ENCODE measurements around the gene ZSWIM8. TPM values are rescaled to one million over a fixed set of nuclear protein-coding genes. Genes with fewer than 3 reads are reported as not detected.

The ZSWIM8 gene
- total and polyA plus RNA-seq, 2 of the 8 experiments (the other 6 are each of a cell fraction or from before 2014, with no cell fraction given) = 44.7 to 99.7 TPM

GRCh38 chr10:73848821-73849489, 63.5 kb downstream of the ZSWIM8 start (continued):
- no peak for TF ChIP-seq ATF3 (IDR thresholded peaks at IDR 0.05; ENCODE audit: insufficient read depth, low read depth, low read length)
- no peak for TF ChIP-seq CEBPB (IDR thresholded peaks at IDR 0.05; ENCODE audit: low read depth, low read length)
- TF ChIP-seq JUND (IDR thresholded peaks at IDR 0.05; ENCODE audit: low read length) = peak; percentile 35; the same call in 1 of the 2 replicates
- no peak for TF ChIP-seq RNF2 (IDR thresholded peaks at IDR 0.05; ENCODE audit: borderline replicate concordance, low read depth, low read length, missing control alignments, poor library complexity, severe bottlenecking)
- TF ChIP-seq CHD7 (IDR thresholded peaks at IDR 0.05; ENCODE audit: insufficient replicate concordance, low read length) = no peak
- TF ChIP-seq SP2 (IDR thresholded peaks at IDR 0.05; ENCODE audit: low read length) = no peak
- no peak for TF ChIP-seq TEAD4 (IDR thresholded peaks at IDR 0.05; ENCODE audit: low read depth, low read length)
- TF ChIP-seq RAD21 (IDR thresholded peaks at IDR 0.05 in 1 of 2, conservative IDR thresholded peaks at IDR 0.05 in 1 of 2; ENCODE audit: low read depth in 2 of 2, low read length in 2 of 2) = peak; percentile 95 to 98
